NCI-H524 (cell line): ENCODE measurements around the gene SCUBE2.
"Not testable (repeated sequence)": the region's sequence is repeated elsewhere in the genome, so short reads cannot be mapped to it uniquely, and the experiment has no call there.

Experiments used
- DNase-seq, 2 experiments: peaks; one replicate each; lab custom pipeline; 2025; lab: John Stamatoyannopoulos, UW

The SCUBE2 gene

DNA sequence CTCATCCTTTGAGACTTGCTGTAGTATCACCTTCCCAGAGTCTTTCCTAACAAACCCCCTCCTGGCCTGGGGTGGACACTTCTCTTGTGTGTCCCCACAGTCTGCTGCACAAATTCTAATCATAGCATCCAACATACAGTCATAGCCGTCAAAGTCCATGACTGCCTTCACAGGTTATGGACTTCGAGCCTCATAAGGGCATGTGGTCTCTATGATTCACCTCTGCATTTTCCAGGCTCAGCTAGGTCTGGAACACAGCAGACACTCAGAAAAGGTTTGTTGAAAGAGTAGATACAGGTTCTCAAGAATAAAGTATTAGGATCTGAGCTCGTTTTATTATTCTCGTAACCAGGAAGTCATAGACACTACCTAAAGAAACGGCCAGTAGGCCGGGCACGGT is 13.2 kb upstream of the SCUBE2 start:
- no peak for DNase-seq

DNA sequence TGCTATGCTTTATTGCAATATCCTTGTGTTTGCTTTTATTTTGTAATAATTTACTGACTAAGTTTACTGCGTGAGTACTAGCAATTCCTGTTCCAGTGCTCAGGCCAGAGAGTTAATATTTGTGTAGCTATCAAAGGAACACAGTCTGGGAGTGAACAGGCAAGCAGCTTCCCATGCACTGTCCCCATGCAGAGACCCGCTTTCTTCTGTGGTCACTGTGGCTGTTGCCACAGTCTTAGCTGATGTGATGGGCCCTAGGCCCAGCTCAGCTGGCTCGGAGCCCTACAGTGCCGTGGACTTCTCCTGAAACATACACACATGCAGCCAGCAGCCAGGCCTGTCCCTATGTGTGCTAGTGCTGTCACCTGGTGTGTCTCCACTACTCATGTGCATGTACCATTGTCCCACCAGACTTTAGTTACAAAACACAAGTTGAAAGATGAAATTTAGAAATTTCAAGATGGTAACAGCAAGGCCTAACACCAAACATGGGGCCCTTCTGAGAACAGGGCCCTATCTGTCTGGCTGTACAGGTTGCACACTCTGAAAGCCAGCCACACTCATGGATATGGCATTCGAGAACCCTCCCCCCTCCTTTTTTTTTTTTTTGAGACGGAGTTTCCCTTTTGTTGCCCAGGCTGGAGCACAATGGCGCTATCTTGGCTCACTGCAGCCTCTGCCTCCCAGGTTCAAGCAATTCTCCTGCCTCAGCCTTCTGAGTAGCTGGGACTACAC is 12.3 kb upstream of the SCUBE2 start:
- no peak for DNase-seq

GRCh38 chr11:9099617-9100016 is 8.2 kb upstream of the SCUBE2 start:
- peak in 1 of 2 experiments; percentile 53 for DNase-seq

DNA sequence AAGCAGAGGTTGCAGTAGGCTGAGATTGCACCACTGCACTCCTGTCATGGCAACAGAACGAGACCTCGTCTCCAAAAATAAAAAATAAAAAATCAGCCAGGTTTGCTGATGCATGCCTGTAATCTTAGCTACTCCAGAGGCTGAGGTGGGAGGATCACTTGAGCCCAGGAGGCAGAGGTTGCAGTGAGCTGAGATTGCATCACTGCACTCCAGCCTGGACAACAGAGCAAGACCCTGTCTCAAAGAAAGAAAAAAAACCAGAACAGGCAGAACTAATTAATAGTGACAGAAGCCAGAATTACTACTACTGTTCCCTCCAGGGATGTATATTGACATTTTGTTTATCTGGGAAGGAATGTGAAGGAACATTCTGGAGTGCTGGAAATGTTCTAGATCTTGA is 7.1 kb upstream of the SCUBE2 start:
- not testable (repeated sequence) for DNase-seq

- DNase-seq = not testable (repeated sequence)
These were observed 6.0 kb upstream of the SCUBE2 start for GRCh38 chr11:9097186-9097943.

- DNase-seq = no peak
These were observed 5.0 kb upstream of the SCUBE2 start for GRCh38 chr11:9096427-9096826.

- DNase-seq = no peak
These were observed 4.0 kb upstream of the SCUBE2 start for GRCh38 chr11:9095421-9095820.

DNA sequence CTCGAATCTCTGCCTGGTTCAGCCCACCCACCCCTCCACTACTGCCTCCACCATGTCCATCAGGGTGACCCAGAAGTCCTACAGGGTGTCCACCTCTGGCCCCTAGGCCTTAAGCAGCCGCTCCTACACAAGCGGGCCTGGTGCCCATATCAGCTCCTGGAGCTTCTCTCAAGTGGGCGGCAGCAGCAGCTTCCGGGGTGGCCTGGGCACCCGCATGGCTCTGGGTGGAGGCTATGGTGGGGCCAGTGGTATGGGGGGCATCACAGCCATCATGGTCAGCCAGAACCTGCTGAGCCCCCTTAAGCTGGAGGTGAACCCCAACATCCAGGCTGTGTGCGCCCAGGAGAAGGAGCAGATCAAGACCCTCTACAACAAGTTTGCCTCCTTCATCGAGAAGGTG is 3.0 kb upstream of the SCUBE2 start:
- no peak for DNase-seq

DNA sequence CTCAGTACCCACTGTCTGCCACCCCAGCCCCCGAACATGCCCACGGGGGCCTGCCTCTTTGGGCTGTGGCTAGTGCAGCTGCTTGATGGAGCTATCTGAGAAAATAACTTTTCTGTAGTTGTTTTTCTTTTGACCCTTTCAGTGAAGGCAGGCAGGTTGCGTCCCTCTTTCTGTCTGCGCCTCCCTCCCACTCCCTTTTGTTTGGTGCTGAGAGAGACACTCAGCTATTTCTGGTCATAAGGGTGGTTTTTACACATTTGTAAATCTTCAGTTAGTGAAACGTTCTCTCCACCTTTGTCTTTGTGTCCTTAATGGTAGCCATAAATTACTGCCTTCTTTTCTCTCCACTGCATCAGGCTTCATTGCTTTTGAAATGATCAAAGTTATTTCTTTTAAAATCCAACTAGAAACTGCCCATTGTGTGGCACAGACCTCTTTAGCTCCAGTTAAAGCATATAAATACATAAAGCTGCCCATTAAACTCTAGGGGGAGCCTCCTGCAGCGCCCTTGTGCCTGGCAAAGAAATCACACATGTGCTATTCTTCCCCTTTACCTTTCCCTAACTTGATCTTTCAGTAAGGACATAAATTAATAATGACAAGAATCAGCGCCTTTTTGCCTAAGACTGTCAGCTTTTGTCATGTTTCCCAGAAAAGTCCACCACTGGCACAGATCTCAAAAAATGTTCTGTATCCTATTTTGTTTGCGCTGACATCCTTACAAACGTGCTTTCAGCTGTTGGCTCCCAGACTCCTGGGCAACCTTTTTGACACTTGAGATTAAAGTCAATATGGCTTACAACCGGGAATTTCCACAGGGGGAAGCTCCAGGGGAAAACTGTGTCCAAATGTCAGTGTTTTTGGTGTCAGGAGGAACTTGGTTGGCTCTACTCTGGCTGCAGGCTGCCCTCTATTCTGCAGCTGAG is 1.7 kb upstream of the SCUBE2 start:
- peak in 1 of 2 experiments; percentile 24 for DNase-seq

- DNase-seq = no peak
These were observed 673 bp upstream of the SCUBE2 start for GRCh38 chr11:9092072-9092471.

DNA sequence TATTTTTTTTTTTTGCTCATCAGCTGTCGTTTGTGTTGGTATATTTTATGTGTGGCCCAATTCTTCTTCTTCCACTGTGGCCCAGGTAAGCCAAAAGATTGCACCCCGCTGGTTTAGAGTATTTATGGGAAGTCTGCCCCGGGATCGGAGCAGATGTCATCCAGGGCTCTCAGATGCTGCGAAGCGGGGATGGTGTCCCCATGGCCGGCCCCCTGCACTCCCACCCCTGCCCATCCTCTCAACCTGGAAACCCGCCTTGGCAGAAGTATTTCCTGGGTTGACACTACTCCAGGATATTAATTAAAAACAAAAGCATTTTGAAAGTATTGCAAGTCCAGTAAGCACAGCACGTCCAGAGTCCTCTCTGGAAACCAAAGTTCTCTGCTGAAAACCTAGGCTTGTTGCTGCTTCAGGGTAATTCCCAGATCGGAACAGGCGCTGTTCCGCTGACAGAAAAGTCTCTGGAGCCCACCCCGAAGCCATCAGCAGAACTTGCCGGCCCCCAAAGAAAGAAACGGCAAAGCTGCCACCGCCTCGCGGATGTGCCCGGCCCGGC is 833 bp downstream of the SCUBE2 start:
- peak in 1 of 2 experiments; percentile 9 for DNase-seq

GRCh38 chr11:9089636-9090035 is 1.8 kb downstream of the SCUBE2 start:
- no peak for DNase-seq

DNA sequence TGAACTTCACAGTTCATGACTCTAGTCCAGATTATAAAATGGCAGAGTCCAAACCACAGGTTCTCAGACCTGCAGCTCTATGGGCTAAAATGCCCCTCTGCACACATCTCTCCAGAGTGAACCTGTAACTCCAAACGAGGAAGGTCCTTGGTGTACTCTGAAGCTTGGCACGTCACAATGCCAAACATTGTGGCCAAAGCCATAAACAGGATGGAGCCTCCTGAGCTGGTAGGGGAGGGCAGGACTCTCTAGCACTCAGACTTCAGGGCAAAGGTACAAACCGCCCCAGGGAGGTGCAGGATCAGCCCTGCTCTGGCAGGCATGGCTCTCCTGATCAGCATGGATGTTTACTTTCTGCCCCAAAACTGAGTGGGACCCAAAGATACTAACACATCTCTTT is 2.3 kb downstream of the SCUBE2 start:
- no peak for DNase-seq

DNA sequence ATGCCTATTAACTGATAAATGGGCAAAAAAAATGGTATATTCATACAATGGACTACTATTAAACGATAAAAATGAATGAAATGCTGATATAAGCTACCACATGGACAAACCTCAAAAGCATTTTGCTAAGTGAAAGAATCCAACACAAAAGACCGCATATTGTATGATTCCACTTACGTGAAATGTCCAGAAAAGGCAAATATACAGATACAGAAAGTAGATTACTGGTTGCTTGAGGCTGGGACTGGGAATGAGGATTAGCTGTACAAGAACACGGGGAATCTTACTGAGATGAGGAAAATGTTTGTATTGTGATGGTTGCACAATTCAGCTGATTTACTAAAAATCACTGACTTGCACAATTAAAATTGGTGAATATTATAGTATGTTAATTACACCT is 8.8 kb downstream of the SCUBE2 start:
- no peak for DNase-seq

- no peak for DNase-seq
These were observed 10.2 kb downstream of the SCUBE2 start for GRCh38 chr11:9081153-9081552.

GRCh38 chr11:9078113-9079086 is 13.0 kb downstream of the SCUBE2 start:
- DNase-seq = no peak

- DNase-seq = no peak
These were observed 14.2 kb downstream of the SCUBE2 start for GRCh38 chr11:9077164-9077563.

DNA sequence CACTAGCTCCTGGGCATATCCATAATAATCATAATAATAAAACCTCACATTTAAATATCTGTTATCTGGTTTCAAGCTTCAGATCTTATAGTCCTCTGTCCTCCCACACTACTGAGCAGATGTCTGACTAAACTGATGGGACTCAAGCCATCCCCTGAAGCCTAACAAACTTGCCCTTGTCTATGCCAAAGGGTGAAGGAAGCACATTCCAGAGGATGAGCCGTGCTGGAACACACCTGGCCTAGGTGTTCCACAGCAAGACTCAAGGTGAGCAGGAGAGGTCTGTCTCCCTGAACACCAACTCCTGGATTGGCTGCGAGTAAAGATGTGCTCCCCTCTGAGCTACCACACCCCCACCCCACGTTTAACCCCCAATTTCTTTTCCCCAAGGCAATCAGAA is 14.7 kb downstream of the SCUBE2 start:
- no peak for DNase-seq

DNA sequence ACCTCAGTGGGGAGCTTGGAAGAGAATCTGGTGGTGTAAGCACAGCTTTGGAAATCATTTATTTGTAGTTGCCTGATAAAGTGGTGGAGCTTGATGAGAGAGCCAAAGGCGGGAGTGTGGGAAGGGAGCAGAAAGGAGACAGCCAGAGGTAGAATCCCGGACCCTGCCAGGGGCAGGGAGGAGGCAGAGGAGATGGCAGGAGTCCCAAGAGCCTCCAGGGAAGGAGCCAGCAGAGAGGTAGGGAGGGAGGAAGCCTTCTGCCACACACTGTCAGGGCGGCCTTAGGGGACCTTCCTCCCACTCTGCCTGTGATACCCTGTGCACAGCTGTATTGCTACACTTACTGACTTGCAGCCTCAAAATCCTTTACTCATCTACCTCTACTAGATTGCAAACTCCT is 15.4 kb downstream of the SCUBE2 start:
- DNase-seq = no peak

DNA sequence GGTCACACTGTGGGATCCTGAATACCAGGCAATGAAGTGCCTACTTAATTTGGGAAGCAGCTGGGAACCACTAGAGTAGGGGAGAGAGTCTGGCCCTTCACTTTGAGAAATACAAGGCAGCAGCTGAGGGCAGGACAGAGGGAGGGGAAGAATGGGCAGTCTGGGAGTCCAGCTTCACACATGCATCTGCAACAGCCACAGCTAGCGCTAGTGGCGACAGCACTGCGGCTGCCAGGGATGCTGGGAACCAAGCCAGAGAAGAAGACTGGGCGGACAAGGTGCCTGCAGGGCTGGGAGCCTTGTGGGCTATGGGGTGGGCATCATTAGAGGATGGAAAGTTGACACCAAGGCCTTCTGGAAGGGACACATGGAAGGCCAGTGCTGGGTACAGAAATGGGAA is 15.8 kb downstream of the SCUBE2 start:
- DNase-seq = peak; percentile 76 to 84
